Middle frontal gyrus (tissue), 1 donor: ENCODE data around the gene MYL5.
"Not testable (repeated sequence)": the region's sequence is repeated elsewhere in the genome, so short reads cannot be mapped to it uniquely, and the experiment has no call there.

Experiments used
- DNase-seq: peaks from one replicate; pipeline ENCODE4 v3.0.0-alpha.2; 2015; ENCODE audit warnings: low spot score; ENCODE audit errors: extremely low spot score

MYL5 gene

GRCh38 chr4:684623-685327, 10.4 kb downstream of the MYL5 start:
- no peak for DNase-seq

GRCh38 chr4:685679-686412, 11.5 kb downstream of the MYL5 start:
- no peak for DNase-seq

GRCh38 chr4:686413-687040, 12.2 kb downstream of the MYL5 start:
- DNase-seq, result no peak

- DNase-seq, result no peak
Observed at GRCh38 chr4:687048-687970, 13.0 kb downstream of the MYL5 start.

GRCh38 chr4:687971-688853, 13.9 kb downstream of the MYL5 start:
- DNase-seq, result no peak

- DNase-seq, result no peak
Observed at GRCh38 chr4:688854-689681, 14.7 kb downstream of the MYL5 start, which contains the start of gene SLC49A3. Gene SLC49A3 (minus strand): TSS chr4:689151. CDS start chr4:689127, 24 bp downstream.

- DNase-seq, result no peak
Observed at GRCh38 chr4:689723-690122, 15.4 kb downstream of the MYL5 start.

- no peak for DNase-seq
Observed at GRCh38 chr4:692771-693554, 18.6 kb downstream of the MYL5 start.

GRCh38 chr4:694341-694940, 20.1 kb downstream of the MYL5 start:
- DNase-seq, result not testable (repeated sequence)

GRCh38 chr4:699816-700580, 25.7 kb downstream of the MYL5 start:
- DNase-seq, result no peak

- DNase-seq, result no peak
Observed at GRCh38 chr4:700587-701264, 26.4 kb downstream of the MYL5 start.

GRCh38 chr4:702618-703048, 28.3 kb downstream of the MYL5 start:
- DNase-seq, result no peak

GRCh38 chr4:703336-704197, 29.2 kb downstream of the MYL5 start:
- DNase-seq, result no peak

- DNase-seq, result no peak
Observed at GRCh38 chr4:704198-704891, 30.0 kb downstream of the MYL5 start.

GRCh38 chr4:704971-705277, 30.6 kb downstream of the MYL5 start:
- DNase-seq, result no peak
